SK-N-SH (cell line): Measurements from ENCODE around the gene TAF11L11.
"Not testable (repeated sequence)": the region's sequence is repeated elsewhere in the genome, so short reads cannot be mapped to it uniquely, and the experiment has no call there.

Source experiments
- POLR2AphosphoS5 ChIP-seq: IDR thresholded peaks from 2 replicates; pipeline ENCODE4 v1.6.1; 2012; ENCODE audit warnings: low read depth, low read length
- RAD21 ChIP-seq: IDR thresholded peaks from 2 replicates; pipeline ENCODE4 v1.6.1; 2012; ENCODE audit warnings: mild to moderate bottlenecking, low read length
- RCOR1 ChIP-seq: fragments of 150-350 bp; IDR thresholded peaks from 2 replicates; pipeline ENCODE4 v1.6.1; 2017; ENCODE audit warnings: antibody characterized with exemption, low read length
- TEAD4 ChIP-seq: IDR thresholded peaks from 2 replicates; pipeline ENCODE4 v1.4.0; 2012; ENCODE audit warnings: mild to moderate bottlenecking, borderline replicate concordance; ENCODE audit not compliant: insufficient read depth
- YY1 ChIP-seq: IDR thresholded peaks from 2 replicates; pipeline ENCODE4 v1.4.0; 2012; ENCODE audit warnings: low read depth, mild to moderate bottlenecking
- TF ChIP-seq, protein P1 (sequence below): fragments of 200-600 bp; sonication (generic); IDR thresholded peaks from 2 replicates; pipeline ENCODE4 v1.6.1; 2017; ENCODE audit warnings: antibody characterized with exemption, mild to moderate bottlenecking, moderate library complexity

DNA sequence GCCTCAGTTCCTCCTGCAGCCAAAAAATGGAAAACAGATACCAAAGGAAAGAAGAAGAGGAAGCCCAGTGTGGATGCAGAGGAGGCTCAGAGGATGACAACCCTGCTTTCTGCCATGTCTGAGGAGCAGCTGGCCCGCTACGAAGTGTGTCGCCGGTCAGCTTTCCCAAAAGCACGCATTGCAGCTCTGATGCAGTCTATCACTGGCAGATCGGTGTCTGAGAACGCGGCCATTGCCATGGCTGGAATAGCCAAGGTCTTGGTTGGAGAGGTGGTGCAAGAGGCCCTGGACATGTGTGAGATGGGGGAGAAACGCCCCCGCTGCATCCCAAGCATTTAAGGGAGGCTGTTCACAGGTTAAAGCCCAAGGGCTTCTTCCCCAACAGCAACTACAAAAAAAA is 45.2 kb downstream of the TAF11L11 start:
- not testable (repeated sequence) for TF ChIP-seq RCOR1, POLR2AphosphoS5, RAD21, YY1, TEAD4
- TF ChIP-seq, protein P1, sequence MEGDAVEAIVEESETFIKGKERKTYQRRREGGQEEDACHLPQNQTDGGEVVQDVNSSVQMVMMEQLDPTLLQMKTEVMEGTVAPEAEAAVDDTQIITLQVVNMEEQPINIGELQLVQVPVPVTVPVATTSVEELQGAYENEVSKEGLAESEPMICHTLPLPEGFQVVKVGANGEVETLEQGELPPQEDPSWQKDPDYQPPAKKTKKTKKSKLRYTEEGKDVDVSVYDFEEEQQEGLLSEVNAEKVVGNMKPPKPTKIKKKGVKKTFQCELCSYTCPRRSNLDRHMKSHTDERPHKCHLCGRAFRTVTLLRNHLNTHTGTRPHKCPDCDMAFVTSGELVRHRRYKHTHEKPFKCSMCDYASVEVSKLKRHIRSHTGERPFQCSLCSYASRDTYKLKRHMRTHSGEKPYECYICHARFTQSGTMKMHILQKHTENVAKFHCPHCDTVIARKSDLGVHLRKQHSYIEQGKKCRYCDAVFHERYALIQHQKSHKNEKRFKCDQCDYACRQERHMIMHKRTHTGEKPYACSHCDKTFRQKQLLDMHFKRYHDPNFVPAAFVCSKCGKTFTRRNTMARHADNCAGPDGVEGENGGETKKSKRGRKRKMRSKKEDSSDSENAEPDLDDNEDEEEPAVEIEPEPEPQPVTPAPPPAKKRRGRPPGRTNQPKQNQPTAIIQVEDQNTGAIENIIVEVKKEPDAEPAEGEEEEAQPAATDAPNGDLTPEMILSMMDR = not testable (repeated sequence)
